SK-N-SH treated with all-trans-retinoic acid at 6 μM for 48 hours (cell line): Measurements from ENCODE around the gene HDAC4.

Experiments used
- ATAC-seq: fragments of 200-7000 bp; cut with Tn5 transposase; 3 replicates; pipeline ENCODE4 v1.9.1; 2020; ENCODE audit warnings: mild to moderate bottlenecking, moderate library complexity
- ARNTL ChIP-seq: fragments of 450-650 bp; formaldehyde crosslinking; IDR thresholded peaks from 2 replicates; pipeline ENCODE4 v1.5.0; 2020; ENCODE audit warnings: low read depth, mild to moderate bottlenecking, moderate library complexity, borderline replicate concordance
- BACH2 ChIP-seq: fragments of 250-450 bp; sonication (Bioruptor Pico); IDR thresholded peaks from 2 replicates; pipeline ENCODE4 v1.9.0; 2021; ENCODE audit warnings: mild to moderate bottlenecking, borderline replicate concordance
- CSDC2 ChIP-seq: fragments of 250-450 bp; sonication (Bioruptor Pico); IDR thresholded peaks from 2 replicates; pipeline ENCODE4 v1.5.0; 2020; ENCODE audit warnings: mild to moderate bottlenecking, moderate library complexity
- ESRRG ChIP-seq: fragments of 250-450 bp; sonication (Bioruptor Pico); IDR thresholded peaks from 2 replicates; pipeline ENCODE4 v1.6.1; 2021; ENCODE audit warnings: mild to moderate bottlenecking
- GLIS3 ChIP-seq: fragments of 250-450 bp; sonication (Bioruptor Pico); IDR thresholded peaks from 2 replicates; pipeline ENCODE4 v1.5.0; 2020; ENCODE audit warnings: mild to moderate bottlenecking, moderate library complexity
- ISL1 ChIP-seq: fragments of 250-450 bp; sonication (Bioruptor Pico); IDR thresholded peaks from 2 replicates; pipeline ENCODE4 v2.1.2; 2022; ENCODE audit warnings: mild to moderate bottlenecking, moderate library complexity
- OSR1 ChIP-seq: fragments of 250-450 bp; sonication (Bioruptor Pico); IDR thresholded peaks from 2 replicates; pipeline ENCODE4 v1.8.0; 2022; ENCODE audit warnings: moderate library complexity, mild to moderate bottlenecking, inconsistent platforms
- PATZ1 ChIP-seq: fragments of 250-450 bp; sonication (Bioruptor Pico); IDR thresholded peaks from 2 replicates; pipeline ENCODE4 v1.8.0; 2020; ENCODE audit warnings: mild to moderate bottlenecking, moderate library complexity, borderline replicate concordance
- PPARA ChIP-seq: fragments of 250-450 bp; sonication (Bioruptor Pico); IDR thresholded peaks from 2 replicates; pipeline ENCODE4 v1.5.0; 2020; ENCODE audit warnings: mild to moderate bottlenecking, borderline replicate concordance
- RARB ChIP-seq: fragments of 250-450 bp; sonication (Bioruptor Pico); IDR thresholded peaks from 2 replicates; pipeline ENCODE4 v1.8.0; 2021; ENCODE audit warnings: mild to moderate bottlenecking, moderate library complexity
- SNAI2 ChIP-seq: fragments of 250-450 bp; sonication (Bioruptor Pico); IDR thresholded peaks from 2 replicates; pipeline ENCODE4 v1.5.0; 2020; ENCODE audit warnings: mild to moderate bottlenecking, moderate library complexity
- TCF4 ChIP-seq: fragments of 250-450 bp; sonication (Bioruptor Pico); IDR thresholded peaks from 2 replicates; pipeline ENCODE4 v1.8.0; 2021; ENCODE audit warnings: mild to moderate bottlenecking, moderate library complexity, borderline replicate concordance
- TOX ChIP-seq: fragments of 250-450 bp; sonication (Bioruptor Pico); IDR thresholded peaks from 2 replicates; pipeline ENCODE4 v1.8.0; 2021; ENCODE audit warnings: mild to moderate bottlenecking, moderate library complexity, borderline replicate concordance
- ZFP3 ChIP-seq: fragments of 250-450 bp; sonication (Bioruptor Pico); IDR thresholded peaks from 2 replicates; pipeline ENCODE4 v1.5.0; 2020; ENCODE audit warnings: mild to moderate bottlenecking, moderate library complexity
- ZFP30 ChIP-seq: fragments of 450-650 bp; formaldehyde crosslinking; IDR thresholded peaks from 2 replicates; pipeline ENCODE4 v1.5.0; 2022; ENCODE audit warnings: mild to moderate bottlenecking, moderate library complexity
- ZNF565 ChIP-seq: fragments of 450-650 bp; formaldehyde crosslinking; conservative IDR thresholded peaks from 2 replicates; pipeline ENCODE4 v1.5.0; 2020; ENCODE audit warnings: low read depth, mild to moderate bottlenecking, moderate library complexity
- ZNF70 ChIP-seq: fragments of 450-650 bp; formaldehyde crosslinking; IDR thresholded peaks from 2 replicates; pipeline ENCODE4 v1.5.0; 2020; ENCODE audit warnings: mild to moderate bottlenecking, moderate library complexity
- ZNF8 ChIP-seq: fragments of 450-650 bp; formaldehyde crosslinking; IDR thresholded peaks from 2 replicates; pipeline ENCODE4 v1.5.0; 2020; ENCODE audit warnings: mild to moderate bottlenecking, moderate library complexity
- TF ChIP-seq, protein P1 (sequence below): fragments of 250-450 bp; sonication (Bioruptor Pico); IDR thresholded peaks from 2 replicates; pipeline ENCODE4 v1.5.0; 2020; ENCODE audit warnings: mild to moderate bottlenecking, moderate library complexity
- TF ChIP-seq, protein P2 (sequence below): fragments of 250-450 bp; sonication (Bioruptor Pico); IDR thresholded peaks from 2 replicates; pipeline ENCODE4 v1.5.1; 2021; ENCODE audit warnings: mild to moderate bottlenecking, moderate library complexity
- TF ChIP-seq, protein P3 (sequence below): fragments of 250-450 bp; sonication (Bioruptor Pico); IDR thresholded peaks from 2 replicates; pipeline ENCODE4 v1.8.0; 2021; ENCODE audit warnings: low read depth, mild to moderate bottlenecking, moderate library complexity, borderline replicate concordance

HDAC4 gene

GRCh38 chr2:239095460-239096081 lies 305.2 kb downstream of the HDAC4 start:
- no peak for ATAC-seq
- TF ChIP-seq SNAI2 (no peak), ESRRG (CRISPR knock-in tag) (no peak), CSDC2 (CRISPR knock-in tag) (no peak), ISL1 (CRISPR knock-in tag) (no peak)
- TF ChIP-seq, protein P1, sequence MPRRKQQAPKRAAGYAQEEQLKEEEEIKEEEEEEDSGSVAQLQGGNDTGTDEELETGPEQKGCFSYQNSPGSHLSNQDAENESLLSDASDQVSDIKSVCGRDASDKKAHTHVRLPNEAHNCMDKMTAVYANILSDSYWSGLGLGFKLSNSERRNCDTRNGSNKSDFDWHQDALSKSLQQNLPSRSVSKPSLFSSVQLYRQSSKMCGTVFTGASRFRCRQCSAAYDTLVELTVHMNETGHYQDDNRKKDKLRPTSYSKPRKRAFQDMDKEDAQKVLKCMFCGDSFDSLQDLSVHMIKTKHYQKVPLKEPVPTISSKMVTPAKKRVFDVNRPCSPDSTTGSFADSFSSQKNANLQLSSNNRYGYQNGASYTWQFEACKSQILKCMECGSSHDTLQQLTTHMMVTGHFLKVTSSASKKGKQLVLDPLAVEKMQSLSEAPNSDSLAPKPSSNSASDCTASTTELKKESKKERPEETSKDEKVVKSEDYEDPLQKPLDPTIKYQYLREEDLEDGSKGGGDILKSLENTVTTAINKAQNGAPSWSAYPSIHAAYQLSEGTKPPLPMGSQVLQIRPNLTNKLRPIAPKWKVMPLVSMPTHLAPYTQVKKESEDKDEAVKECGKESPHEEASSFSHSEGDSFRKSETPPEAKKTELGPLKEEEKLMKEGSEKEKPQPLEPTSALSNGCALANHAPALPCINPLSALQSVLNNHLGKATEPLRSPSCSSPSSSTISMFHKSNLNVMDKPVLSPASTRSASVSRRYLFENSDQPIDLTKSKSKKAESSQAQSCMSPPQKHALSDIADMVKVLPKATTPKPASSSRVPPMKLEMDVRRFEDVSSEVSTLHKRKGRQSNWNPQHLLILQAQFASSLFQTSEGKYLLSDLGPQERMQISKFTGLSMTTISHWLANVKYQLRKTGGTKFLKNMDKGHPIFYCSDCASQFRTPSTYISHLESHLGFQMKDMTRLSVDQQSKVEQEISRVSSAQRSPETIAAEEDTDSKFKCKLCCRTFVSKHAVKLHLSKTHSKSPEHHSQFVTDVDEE (CRISPR knock-in tag), result no peak

DNA sequence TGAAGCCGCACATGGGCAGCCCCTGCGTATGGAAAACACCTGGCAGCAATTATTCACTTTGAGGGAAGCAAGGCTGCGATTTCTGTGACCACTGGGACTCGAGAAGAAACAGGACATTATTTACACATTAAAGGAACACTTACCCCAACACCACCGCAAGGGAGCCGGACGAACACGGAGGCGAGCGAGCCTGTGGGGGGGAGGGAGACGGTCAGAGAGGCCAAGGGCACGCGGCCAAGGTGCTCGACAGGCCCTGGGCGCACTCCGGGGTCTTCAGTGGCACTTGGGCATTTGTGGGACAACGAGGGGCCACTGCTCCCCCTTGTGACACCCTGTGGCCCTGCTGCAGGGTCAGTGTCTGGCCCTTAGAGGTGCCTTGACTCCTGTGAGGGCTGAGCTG lies 306.0 kb downstream of the HDAC4 start:
- no peak for TF ChIP-seq BACH2
- TF ChIP-seq PPARA (CRISPR knock-in tag), result no peak
- TF ChIP-seq, protein P2, sequence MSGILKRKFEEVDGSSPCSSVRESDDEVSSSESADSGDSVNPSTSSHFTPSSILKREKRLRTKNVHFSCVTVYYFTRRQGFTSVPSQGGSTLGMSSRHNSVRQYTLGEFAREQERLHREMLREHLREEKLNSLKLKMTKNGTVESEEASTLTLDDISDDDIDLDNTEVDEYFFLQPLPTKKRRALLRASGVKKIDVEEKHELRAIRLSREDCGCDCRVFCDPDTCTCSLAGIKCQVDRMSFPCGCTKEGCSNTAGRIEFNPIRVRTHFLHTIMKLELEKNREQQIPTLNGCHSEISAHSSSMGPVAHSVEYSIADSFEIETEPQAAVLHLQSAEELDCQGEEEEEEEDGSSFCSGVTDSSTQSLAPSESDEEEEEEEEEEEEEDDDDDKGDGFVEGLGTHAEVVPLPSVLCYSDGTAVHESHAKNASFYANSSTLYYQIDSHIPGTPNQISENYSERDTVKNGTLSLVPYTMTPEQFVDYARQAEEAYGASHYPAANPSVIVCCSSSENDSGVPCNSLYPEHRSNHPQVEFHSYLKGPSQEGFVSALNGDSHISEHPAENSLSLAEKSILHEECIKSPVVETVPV, result no peak
- TF ChIP-seq ZNF565, result no peak
- no peak for TF ChIP-seq ZNF70 (CRISPR knock-in tag)
- TF ChIP-seq PATZ1 (CRISPR knock-in tag), result no peak
- TF ChIP-seq ZFP3 (CRISPR knock-in tag), result no peak
- TF ChIP-seq ZNF8 (CRISPR knock-in tag), result no peak
- TF ChIP-seq SNAI2, result no peak
- TF ChIP-seq, protein P3, sequence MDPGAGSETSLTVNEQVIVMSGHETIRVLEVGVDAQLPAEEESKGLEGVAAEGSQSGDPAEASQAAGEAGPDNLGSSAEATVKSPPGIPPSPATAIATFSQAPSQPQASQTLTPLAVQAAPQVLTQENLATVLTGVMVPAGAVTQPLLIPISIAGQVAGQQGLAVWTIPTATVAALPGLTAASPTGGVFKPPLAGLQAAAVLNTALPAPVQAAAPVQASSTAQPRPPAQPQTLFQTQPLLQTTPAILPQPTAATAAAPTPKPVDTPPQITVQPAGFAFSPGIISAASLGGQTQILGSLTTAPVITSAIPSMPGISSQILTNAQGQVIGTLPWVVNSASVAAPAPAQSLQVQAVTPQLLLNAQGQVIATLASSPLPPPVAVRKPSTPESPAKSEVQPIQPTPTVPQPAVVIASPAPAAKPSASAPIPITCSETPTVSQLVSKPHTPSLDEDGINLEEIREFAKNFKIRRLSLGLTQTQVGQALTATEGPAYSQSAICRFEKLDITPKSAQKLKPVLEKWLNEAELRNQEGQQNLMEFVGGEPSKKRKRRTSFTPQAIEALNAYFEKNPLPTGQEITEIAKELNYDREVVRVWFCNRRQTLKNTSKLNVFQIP (CRISPR knock-in tag), result no peak
- TF ChIP-seq CSDC2 (CRISPR knock-in tag), result no peak
- TF ChIP-seq, all 23 proteins: peak for 0
- ATAC-seq, result no peak

DNA sequence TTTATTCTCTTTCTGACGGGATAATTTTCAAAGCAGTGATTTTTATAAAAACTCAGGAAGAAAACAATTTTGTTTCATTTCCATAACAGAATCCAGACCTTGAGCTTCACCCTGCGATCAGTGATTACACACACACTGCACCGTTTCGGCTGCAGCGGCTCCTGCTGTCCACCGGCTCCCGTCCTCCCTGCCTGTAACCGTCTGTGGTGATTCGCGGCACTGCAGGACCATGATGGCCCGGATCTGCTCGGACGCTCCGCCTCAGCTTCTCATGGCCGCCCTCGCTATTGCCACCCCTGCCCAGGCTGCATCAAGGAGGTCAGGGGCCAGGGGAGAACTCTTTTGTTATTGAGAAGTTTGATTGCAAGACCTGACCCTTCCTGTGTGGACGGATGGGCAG lies 306.9 kb downstream of the HDAC4 start:
- peak; percentile 43; the same call in 1 of the 3 replicates for ATAC-seq
- TF ChIP-seq CSDC2 (CRISPR knock-in tag) (no peak), ISL1 (CRISPR knock-in tag) (no peak), BACH2 (no peak), RARB (CRISPR knock-in tag) (no peak), ZNF70 (CRISPR knock-in tag) (no peak), ARNTL (CRISPR knock-in tag) (no peak), ZNF565 (no peak), OSR1 (CRISPR knock-in tag) (no peak)
- TF ChIP-seq, protein P3 (CRISPR knock-in tag), result no peak

- no peak; the same call in 2 of the 3 replicates for ATAC-seq
- TF ChIP-seq BACH2 (no peak), ARNTL (CRISPR knock-in tag) (no peak), ZFP30 (CRISPR knock-in tag) (no peak), ESRRG (CRISPR knock-in tag) (no peak), ISL1 (CRISPR knock-in tag) (no peak), PPARA (CRISPR knock-in tag) (no peak), ZFP3 (CRISPR knock-in tag) (no peak), GLIS3 (CRISPR knock-in tag) (no peak), OSR1 (CRISPR knock-in tag) (no peak), SNAI2 (no peak), TOX (CRISPR knock-in tag) (no peak), ZNF70 (CRISPR knock-in tag) (no peak), TCF4 (CRISPR knock-in tag) (no peak)
- TF ChIP-seq, protein P3 (CRISPR knock-in tag), result no peak
- TF ChIP-seq, protein P2, result no peak
Observed at GRCh38 chr2:239093542-239093941, 307.3 kb downstream of the HDAC4 start.
